HepG2 (cell line): ENCODE results near the gene TSPAN31. TPM values are rescaled to one million over a fixed set of nuclear protein-coding genes. Genes with fewer than 3 reads are reported as not detected.
A peak's percentile ranks its signal among the peaks of the same experiment; 100 is the strongest.

ENCODE experiments used
- ATAC-seq: fragments of 200-7000 bp; cut with Tn5 transposase; 3 replicates; pipeline ENCODE4 v1.9.1; 2020; ENCODE audit warnings: mild to moderate bottlenecking, moderate library complexity
- BruUV-seq: library from RNA; stranded (reverse); fragments of 400-500 nt; replicated peaks from 2 replicates; lab custom pipeline; 2021; lab: Mats Ljungman, UMichigan
- CTCF ChIA-PET: fragments of 300-600 bp; formaldehyde crosslinking; extraction: SDS; loops from one replicate; lab custom pipeline; 2021; ENCODE audit warnings: low total read pairs, inconsistent platforms, low intra/inter-chr PET ratio; lab: Yijun Ruan, JAX
- POLR2A ChIA-PET: fragments of 350-600 bp; sonication (Branson Sonifier 250); formaldehyde crosslinking; loops from one replicate; lab custom pipeline; 2020; ENCODE audit warnings: antibody characterized with exemption, inconsistent platforms; lab: Yijun Ruan, JAX
- DNase-seq: peaks from one replicate; pipeline ENCODE4 v3.0.0-alpha.2; 2015; ENCODE audit warnings: low spot score
- FAIRE-seq: peaks from 3 replicates; lab custom pipeline; 2011; peaks lifted over from hg19 to GRCh38; lab: Jason Lieb, UNC
- H2AFZ ChIP-seq: one replicate; pipeline ENCODE4 v1.6.1; 2011; ENCODE audit warnings: low read length, inconsistent platforms
- H3K27ac ChIP-seq: fragments of 300-600 bp; 3 replicates; pipeline ENCODE4 v1.8.0; 2011; ENCODE audit warnings: mixed run types, mild to moderate bottlenecking, mixed read lengths, low read length, inconsistent platforms; ENCODE audit not compliant: insufficient read depth; ENCODE audit errors: extremely low read length
- H3K27me3 ChIP-seq, 2 experiments: fragments of 200-600 bp in 1 of 2; 2 replicates in 1 of 2; 3 replicates in 1 of 2; pipeline versions ENCODE4 v1.6.0 to v1.8.0; 2011; ENCODE audit warnings: low read length in 2 of 2, mild to moderate bottlenecking in 2 of 2, moderate library complexity in 2 of 2, inconsistent platforms in 1 of 2; ENCODE audit not compliant: insufficient read depth in 2 of 2, control insufficient read depth in 1 of 2
- H3K36me3 ChIP-seq, 2 experiments: fragments of 200-600 bp in 1 of 2; replicated peaks in 1 of 2; 2 replicates in 1 of 2; 3 replicates in 1 of 2; pipeline versions ENCODE4 v1.5.1 to v1.8.0; 2011; ENCODE audit warnings: low read length in 2 of 2, inconsistent platforms in 1 of 2; ENCODE audit not compliant: insufficient read depth in 2 of 2, control insufficient read depth in 1 of 2
- H3K4me1 ChIP-seq: 2 replicates; pipeline ENCODE4 v1.5.1; 2012; ENCODE audit warnings: low read length, inconsistent platforms; ENCODE audit not compliant: insufficient read depth
- H3K4me2 ChIP-seq: 2 replicates; pipeline ENCODE4 v1.6.0; 2011; ENCODE audit warnings: low read depth, low read length, inconsistent platforms
- H3K4me3 ChIP-seq, 3 experiments: fragments of 200-600 bp in 1 of 3; sonication (generic), shearing (Covaris generic) in 1 of 3; replicated peaks in 1 of 3; 2 replicates each; pipeline ENCODE4 v1.5.1; 2011 to 2016; ENCODE audit warnings: low read length in 3 of 3, inconsistent platforms in 2 of 3, low read depth in 2 of 3, mild to moderate bottlenecking in 2 of 3, control low read depth in 1 of 3, mixed read lengths in 1 of 3; ENCODE audit not compliant: insufficient read depth in 1 of 3
- H3K79me2 ChIP-seq: one replicate; pipeline ENCODE4 v1.6.1; 2011; ENCODE audit warnings: low read length, inconsistent platforms; ENCODE audit not compliant: insufficient read depth
- H3K9ac ChIP-seq: 2 replicates; pipeline ENCODE4 v1.6.0; 2011; ENCODE audit warnings: mild to moderate bottlenecking, low read depth, low read length, inconsistent platforms; ENCODE audit not compliant: insufficient read depth
- H3K9me3 ChIP-seq: 2 replicates; pipeline ENCODE4 v1.5.1; 2012; ENCODE audit warnings: mild to moderate bottlenecking, low read length
- H4K20me1 ChIP-seq: 2 replicates; pipeline ENCODE4 v1.6.0; 2011; ENCODE audit warnings: inconsistent platforms, mild to moderate bottlenecking, low read length, moderate library complexity; ENCODE audit not compliant: insufficient read depth
- CEBPG ChIP-seq: IDR thresholded peaks from 2 replicates; pipeline ENCODE4 v1.6.1; 2016
- DBP ChIP-seq: sonication (generic); formaldehyde crosslinking; IDR thresholded peaks from 2 replicates; pipeline ENCODE4 v1.4.0; 2020; ENCODE audit warnings: missing genetic modification reagents; ENCODE audit errors: not compliant biosample characterization
- HNF4A ChIP-seq: sonication (generic); formaldehyde crosslinking; IDR thresholded peaks from 2 replicates; pipeline ENCODE4 v1.4.0; 2020; ENCODE audit warnings: missing genetic modification reagents
- HNF4G ChIP-seq, 2 experiments: sonication (generic) in 1 of 2; formaldehyde crosslinking in 1 of 2; IDR thresholded peaks; 2 replicates each; pipeline versions ENCODE4 v1.4.0 to v1.6.1; 2011 to 2020; ENCODE audit warnings: borderline replicate concordance in 2 of 2, low read depth in 2 of 2, mild to moderate bottlenecking in 2 of 2, low read length in 1 of 2, missing genetic modification reagents in 1 of 2, moderate library complexity in 1 of 2
- IRX3 ChIP-seq: sonication (generic); formaldehyde crosslinking; IDR thresholded peaks from 2 replicates; pipeline ENCODE4 v1.8.1; 2023; ENCODE audit warnings: mild to moderate bottlenecking, low read depth, missing genetic modification reagents, borderline replicate concordance
- KAT2B ChIP-seq: fragments of 150-350 bp; IDR thresholded peaks from 2 replicates; pipeline ENCODE4 v1.6.1; 2014; ENCODE audit warnings: low read depth, low read length, borderline replicate concordance
- MXI1 ChIP-seq: IDR thresholded peaks from 3 replicates; pipeline ENCODE4 v1.6.1; 2012; ENCODE audit warnings: low read depth, low read length, inconsistent platforms, borderline replicate concordance
- NFRKB ChIP-seq: fragments of 450-650 bp; IDR thresholded peaks from 2 replicates; pipeline ENCODE4 v1.6.1; 2017
- NFYC ChIP-seq: IDR thresholded peaks from 2 replicates; pipeline ENCODE4 v1.6.1; 2016; ENCODE audit warnings: missing genetic modification reagents, missing compliant biosample characterization
- SMAD9 ChIP-seq: sonication (generic); formaldehyde crosslinking; IDR thresholded peaks from 2 replicates; pipeline ENCODE4 v1.5.1; 2020; ENCODE audit warnings: mild to moderate bottlenecking, missing genetic modification reagents
- THAP11 ChIP-seq: IDR thresholded peaks from 2 replicates; pipeline ENCODE4 v1.6.1; 2016; ENCODE audit warnings: missing biosample characterization, missing genetic modification reagents
- ZFP62 ChIP-seq: sonication (generic); formaldehyde crosslinking; IDR thresholded peaks from 2 replicates; pipeline ENCODE4 v1.4.0; 2020; ENCODE audit warnings: missing genetic modification reagents
- ZNF143 ChIP-seq: sonication (generic); formaldehyde crosslinking; IDR thresholded peaks from 2 replicates; pipeline ENCODE4 v1.4.0; 2020; ENCODE audit warnings: missing genetic modification reagents
- ZNF234 ChIP-seq: sonication (generic); formaldehyde crosslinking; conservative IDR thresholded peaks from 2 replicates; pipeline ENCODE4 v1.5.1; 2020; ENCODE audit warnings: mild to moderate bottlenecking, missing genetic modification reagents
- ZNF550 ChIP-seq: sonication (generic); formaldehyde crosslinking; IDR thresholded peaks from 2 replicates; pipeline ENCODE4 v1.4.0; 2020; ENCODE audit warnings: mild to moderate bottlenecking, missing genetic modification reagents, borderline replicate concordance
- WGBS: methylation state at CpG from one replicate; pipeline ENCODE4 v1.1.6; 2017; ENCODE audit warnings: low lambda C conversion rate; 5-methylcytosine and 5-hydroxymethylcytosine counted together
- in situ Hi-C: cut with HindIII; loops from 2 replicates; pipeline ENCODE4 v1.10.0; 2017; ENCODE audit warnings: low pct_unique_long_range_greater_than_20kb; ENCODE audit not compliant: extremely low pct_ligation_motif_present
- intact Hi-C: fragments of 100-400 bp; cut with micrococcal nuclease; formaldehyde crosslinking; loops from one replicate; pipeline ENCODE4 v1.10.0; 2022; ENCODE audit not compliant: unreplicated experiment
- polyA plus RNA-seq, 8 experiments: library from polyadenylated mRNA; depleted of rRNA in 3 of 8; stranded (reverse) in 7 of 8; unstranded in 1 of 8; fragments of >200 nt; fragmentation: Illumina TruSeq in 4 of 8; extraction: Trizol in 4 of 8; gene quantifications; 2 replicates each; pipeline versions ENCODE4 v1.2.1 to v1.2.3, GENCODE V29; 2011 to 2016; ENCODE audit warnings: low read depth in 4 of 8, missing spikeins in 1 of 8, mixed read lengths in 1 of 8; ENCODE audit not compliant: insufficient read depth in 1 of 8
- total RNA-seq, 5 experiments: library from RNA; depleted of rRNA; stranded (reverse); fragments of >200 nt; fragmentation: Illumina TruSeq; extraction: Trizol; gene quantifications; 2 replicates each; pipeline ENCODE4 v1.2.3, GENCODE V29; 2016; ENCODE audit warnings: low read depth in 1 of 5

TSPAN31 gene
- total and polyA plus RNA-seq, 2 of the 13 experiments (the other 11 are each of a cell fraction or from before 2014, with no cell fraction given), result 10.4 to 24.6 TPM

GRCh38 chr12:57744777-57745484, at the start of gene TSPAN31 (continued):
- TF ChIP-seq DBP (CRISPR knock-in tag) (no peak), THAP11 (CRISPR knock-in tag) (peak; percentile 66; the same call in 1 of the 2 replicates)

DNA sequence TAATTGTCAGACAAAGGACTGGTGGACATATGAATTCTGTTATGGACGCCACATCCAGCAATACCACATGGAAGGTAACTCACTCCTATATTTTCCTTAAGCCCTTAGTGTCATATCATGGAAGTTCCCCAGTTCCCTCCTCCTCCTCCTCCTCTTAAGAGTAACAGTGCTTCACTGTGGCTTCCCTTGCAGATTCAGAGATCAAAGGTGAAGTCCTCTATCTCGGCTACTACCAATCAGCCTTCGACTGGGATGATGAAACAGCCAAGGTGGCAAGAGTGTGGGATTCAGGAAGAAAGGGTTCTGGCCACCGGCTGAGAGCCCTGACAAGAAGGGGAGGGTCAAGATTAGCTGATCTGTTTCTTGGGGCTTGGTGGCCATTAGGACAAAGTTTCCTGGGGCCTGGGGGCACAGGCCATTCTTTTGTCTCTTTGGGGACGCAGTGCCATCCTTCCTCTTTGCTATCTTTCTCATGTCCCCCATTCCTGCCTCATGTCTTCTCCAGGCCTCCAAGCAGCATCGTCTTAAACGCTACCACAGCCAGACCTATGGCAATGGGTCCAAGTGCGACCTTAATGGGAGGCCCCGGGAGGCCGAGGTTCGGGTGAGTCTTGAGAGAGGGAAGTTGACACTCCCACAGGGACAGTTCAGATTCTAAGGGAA, 48.9 kb upstream of the TSPAN31 start:
- H3K9me3 ChIP-seq, result no peaks in the 10 kb centered on the region
- no peak overlapping the region for H3K9ac ChIP-seq
- no peaks in the 10 kb centered on the region for H3K27me3 ChIP-seq
- H3K4me2 ChIP-seq, result no peak overlapping the region; the same call in 1 of the 2 replicates
- peaks cover 8 to 18% of the 10 kb centered on the region in 2 experiments; a peak in 4 of 5 replicates for H3K36me3 ChIP-seq
- intact Hi-C loops (no loop called here), in situ Hi-C loops (no loop called here)
- peaks cover 48% of the 10 kb centered on the region for H3K4me1 ChIP-seq
- no peak overlapping the region; a peak in 1 of 6 replicates for H3K4me3 ChIP-seq
- ATAC-seq, result no peak
- no TSS peak for BruUV-seq
- ChIA-PET CTCF (no interaction called here), POLR2A (no interaction called here)
- DNase-seq, result no peak
- 78% methylated on average over 11 of the region's 11 CpGs for WGBS
- TF ChIP-seq MXI1, result no peak
- peak; percentile 33 for TF ChIP-seq CEBPG (CRISPR knock-in tag)
- no peak for TF ChIP-seq IRX3
- TF ChIP-seq ZFP62 (CRISPR knock-in tag), result no peak
- TF ChIP-seq SMAD9, result no peak
- TF ChIP-seq ZNF550, result no peak
- TF ChIP-seq ZNF234 (CRISPR knock-in tag), result no peak
- peak; percentile 22; the same call in 1 of the 2 replicates for TF ChIP-seq HNF4G (IDR thresholded peaks at IDR 0.05; ENCODE audit: borderline replicate concordance, low read depth, low read length)
- no peak for TF ChIP-seq HNF4G (CRISPR knock-in tag; IDR thresholded peaks at IDR 0.05; ENCODE audit: borderline replicate concordance, low read depth)
- TF ChIP-seq NFRKB, result no peak
- peak; percentile 20; the same call in 1 of the 2 replicates for TF ChIP-seq HNF4A (CRISPR knock-in tag)
- no peak for TF ChIP-seq ZNF143 (CRISPR knock-in tag)
- 0 out of 2 replicates have a peak, but pooled peaks have one; percentile 19 for TF ChIP-seq NFYC (CRISPR knock-in tag)
- no peak for TF ChIP-seq KAT2B
- H2AFZ ChIP-seq, result no peak overlapping the region
- no peak overlapping the region for H3K27ac ChIP-seq
- H4K20me1 ChIP-seq, result no peaks in the 10 kb centered on the region
- H3K79me2 ChIP-seq, result peaks cover 11% of the 10 kb centered on the region
- FAIRE-seq, result no peak
